ENCODE data around the gene UNC13D.

The UNC13D gene

DNA sequence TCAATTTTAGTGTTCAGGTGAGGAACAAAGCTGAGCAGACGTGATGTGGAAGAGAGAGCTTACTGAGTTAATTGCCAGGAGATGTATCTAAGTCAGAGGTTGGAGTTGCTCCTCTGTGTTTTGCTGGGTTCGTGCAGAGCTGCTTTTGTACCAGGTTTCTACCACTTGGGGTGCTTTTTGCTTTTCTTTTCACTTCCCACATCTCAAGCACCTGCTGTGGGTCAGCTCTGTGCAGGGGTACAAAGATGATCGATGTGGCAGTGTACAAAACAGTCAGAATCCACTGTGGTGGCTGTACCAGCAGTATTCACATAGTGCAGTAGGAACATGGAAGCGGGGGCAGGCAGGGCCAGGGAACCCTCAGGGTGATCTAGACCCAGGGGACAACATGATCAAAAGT, 44.8 kb downstream of the UNC13D start:
- no peak for DNase-seq (ENCODE audit: low spot score)

DNA sequence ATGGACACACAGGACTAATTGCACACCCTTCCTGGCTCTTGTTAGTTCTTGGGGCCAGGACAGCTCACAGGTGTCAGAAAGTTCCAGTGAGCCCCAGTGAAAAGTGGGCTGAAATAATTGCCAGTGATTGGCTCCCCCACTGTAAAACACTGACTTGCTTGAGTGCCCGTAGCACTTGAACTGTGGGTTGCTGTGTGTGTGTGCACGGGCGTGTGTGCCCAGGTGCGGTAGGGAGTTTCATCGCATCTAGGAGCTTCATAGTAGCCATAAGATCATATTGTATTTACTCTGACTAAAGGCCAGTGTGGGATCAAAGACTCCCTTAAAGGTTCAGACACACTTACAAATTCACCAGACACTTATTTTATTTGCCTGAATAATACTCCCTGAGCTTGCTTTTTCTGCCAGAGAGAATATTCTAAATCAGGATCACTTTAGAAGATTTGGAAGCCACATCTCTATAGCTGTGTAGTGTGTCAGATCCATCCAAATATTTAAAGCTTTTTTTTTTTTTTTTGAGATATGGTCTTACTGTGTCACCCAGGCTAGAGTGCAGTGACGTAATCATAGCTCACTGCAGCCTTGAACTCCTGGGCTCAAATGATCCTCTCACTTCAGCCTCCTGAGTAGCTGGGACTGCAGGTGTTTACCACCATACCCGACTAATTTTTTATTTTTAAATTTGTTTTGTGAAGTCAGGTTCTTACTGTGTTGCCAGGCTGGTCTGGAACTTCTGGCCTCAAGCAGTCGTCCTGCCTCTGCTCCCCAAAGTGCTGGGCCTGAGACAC, 48.2 kb downstream of the UNC13D start:
- no peak for DNase-seq (ENCODE audit: low spot score)

DNA sequence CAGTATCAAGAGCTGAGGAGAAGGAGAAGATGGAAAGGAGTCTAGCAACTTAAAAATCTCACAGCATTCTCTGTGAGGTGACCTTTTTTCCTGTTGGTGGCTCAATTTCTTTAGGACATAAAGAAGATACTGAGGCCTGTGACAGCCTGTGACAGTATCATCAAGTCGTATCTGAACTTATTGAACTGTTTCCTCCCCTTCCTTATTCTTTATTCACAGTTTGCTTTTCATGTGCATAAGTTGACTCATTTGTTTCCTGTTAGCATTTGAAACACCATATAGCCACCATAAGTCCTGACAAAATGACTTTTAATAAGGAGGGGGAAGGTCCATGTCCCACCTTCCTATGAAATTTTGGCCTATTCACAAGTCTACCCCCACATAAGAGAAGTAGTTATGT, 50.7 kb downstream of the UNC13D start:
- DNase-seq (ENCODE audit: low spot score), result no peak

DNA sequence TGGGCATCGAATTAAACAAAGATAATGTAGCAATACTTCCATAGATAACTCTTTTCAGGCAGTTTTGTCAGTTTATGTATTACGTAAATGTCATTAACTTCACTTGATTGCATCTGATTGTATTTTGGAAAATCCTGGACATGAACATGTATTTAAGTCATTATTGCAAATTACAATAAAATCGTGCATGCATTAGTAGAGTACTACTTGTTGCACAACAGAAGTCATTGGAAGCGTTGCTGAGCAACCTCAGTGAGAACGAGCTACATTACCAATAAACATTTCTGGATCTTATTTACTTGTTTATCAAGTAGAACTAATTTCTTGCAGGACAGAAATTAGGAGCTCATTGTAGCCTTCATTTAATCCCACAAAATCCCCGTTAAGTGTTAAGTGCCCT, 53.0 kb downstream of the UNC13D start:
- no peak for DNase-seq (ENCODE audit: low spot score)

DNA sequence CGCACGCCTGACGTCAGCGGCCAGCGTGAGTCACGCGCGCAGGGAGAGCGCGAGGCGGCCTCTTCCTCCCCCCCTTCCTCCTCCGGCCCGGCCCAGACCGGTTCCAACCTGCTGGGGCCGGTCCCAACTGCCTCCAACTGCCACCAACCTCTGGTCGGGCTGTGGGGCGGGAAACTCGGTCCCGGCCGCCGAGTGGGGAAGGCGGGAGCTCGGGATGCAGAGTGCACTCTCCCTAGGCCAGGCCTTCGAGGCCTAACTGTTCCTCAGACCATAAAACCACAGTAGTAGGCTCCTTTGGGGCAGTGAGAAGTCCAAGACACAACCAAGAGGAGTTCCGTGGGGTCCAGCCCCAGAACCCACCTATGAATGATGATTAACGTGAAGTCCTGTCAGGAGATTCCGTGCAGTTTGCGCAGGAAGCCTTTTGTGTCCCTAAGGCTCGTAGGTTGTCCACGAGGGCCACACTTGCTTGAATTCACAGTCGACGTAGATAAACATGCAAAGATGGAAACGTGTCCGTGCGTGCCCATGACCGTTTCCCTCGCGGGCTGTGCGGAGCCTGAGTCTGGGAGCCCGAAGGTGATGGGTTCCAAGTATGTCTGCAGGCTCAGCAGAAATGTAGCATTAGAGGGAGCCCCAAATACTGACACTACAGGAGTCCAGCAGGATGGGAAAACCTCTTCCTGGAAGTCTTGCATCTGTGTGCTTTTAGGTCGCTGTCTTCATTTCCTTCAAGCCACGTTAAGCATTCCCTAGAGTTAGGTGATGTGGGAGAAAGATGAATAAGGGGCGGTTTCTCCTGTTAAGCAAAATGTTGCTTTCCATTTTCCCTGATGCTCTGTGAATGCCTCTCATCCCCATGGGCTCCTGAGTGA, 59.0 kb downstream of the UNC13D start:
- no peak for DNase-seq (ENCODE audit: low spot score)

DNA sequence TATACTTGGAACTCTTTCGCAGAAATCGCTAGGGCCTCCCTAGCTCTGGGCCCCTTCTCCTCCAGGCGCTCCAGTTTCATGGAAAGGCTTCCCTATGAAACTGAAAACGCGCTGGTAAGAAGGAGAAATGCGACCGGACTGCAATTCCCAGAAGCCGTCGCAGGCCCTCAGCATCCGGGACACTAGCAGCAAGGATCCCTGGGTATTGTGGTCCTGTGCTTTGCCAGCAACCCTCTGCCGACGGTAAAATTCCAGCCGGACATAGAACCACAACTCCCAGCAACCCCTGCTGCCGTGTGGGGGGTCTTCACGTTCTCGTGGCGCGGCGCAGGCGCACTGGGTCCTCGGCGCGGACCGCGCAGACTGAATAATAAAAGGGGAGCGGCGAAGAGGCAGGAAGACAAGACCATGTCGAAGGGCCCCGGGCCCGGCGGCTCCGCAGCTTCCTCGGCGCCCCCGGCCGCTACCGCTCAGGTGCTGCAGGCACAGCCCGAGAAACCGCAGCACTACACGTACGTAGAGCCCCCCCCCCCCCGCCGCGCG, 59.7 kb downstream of the UNC13D start, which contains the start of gene UNK:
Gene UNK (plus strand): TSS at position 334 of the 543 bp plus-strand sequence. CDS start 75 bp downstream, at position 409.
- DNase-seq (ENCODE audit: low spot score), result peak; percentile 99

DNA sequence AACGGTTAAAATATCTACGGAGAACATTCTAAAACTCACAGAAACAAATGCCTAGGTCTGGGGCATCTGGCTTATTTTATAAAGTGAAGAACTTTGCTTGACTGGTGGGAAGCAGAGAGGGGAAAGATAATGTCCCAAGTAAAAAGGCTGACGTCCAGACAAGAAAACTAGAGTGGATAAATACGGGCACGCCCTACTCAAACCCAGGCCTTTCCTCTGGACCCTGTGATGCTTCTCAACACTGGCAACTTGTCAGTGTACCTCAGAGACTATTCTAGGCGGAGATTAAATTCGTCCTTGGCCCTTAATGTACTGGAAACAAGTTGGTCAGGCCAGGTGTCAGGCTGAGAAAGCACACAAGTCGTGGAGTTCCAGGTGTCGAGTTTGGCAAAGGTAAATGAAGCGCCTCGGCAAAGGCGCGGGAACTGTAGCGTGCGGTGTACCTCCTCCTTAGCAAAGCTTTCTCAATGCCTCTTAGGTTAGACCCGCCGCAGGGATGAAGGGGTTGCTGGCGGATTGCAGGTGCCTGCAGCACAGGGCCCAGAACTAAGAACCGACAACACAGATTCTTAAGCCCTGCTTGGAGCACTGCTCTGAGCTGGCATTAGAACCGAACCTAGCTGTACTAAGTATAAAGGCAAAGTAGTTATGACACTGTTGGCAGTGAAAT, 60.3 kb downstream of the UNC13D start:
- no peak for DNase-seq (ENCODE audit: low spot score)

DNA sequence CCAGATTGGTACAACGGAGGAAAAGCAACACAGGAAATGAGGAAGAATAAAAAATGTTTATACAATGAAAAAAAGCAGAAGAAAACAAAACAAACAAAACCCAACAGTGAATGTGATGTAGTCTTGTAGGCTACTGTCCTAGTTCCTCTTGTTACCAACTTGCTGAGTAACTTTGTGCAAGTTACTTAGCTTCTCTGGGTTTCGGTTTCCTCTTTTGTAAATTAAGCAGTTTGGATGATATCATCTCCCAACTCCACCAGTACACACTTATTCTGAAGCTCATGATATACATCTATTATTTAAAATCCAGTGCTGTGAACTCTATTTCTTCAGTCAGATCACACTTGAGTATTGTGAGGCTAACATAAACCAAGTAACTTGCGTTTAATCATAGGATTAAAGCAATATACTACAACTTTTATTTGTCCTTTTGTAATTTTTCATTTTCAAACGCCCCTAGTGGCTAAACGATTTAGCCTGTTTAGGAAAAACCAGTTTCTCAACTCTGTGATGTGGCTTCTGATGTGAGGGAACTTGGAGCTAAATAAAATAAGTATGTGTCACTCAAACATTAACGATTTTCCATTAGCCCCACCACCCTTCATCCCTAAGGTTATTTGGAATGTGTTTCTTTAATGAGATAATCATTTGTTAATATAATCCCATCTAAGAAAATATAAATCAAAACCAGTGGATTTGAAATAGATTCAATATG, 61.0 kb downstream of the UNC13D start:
- peak; percentile 80 for DNase-seq (ENCODE audit: low spot score)

DNA sequence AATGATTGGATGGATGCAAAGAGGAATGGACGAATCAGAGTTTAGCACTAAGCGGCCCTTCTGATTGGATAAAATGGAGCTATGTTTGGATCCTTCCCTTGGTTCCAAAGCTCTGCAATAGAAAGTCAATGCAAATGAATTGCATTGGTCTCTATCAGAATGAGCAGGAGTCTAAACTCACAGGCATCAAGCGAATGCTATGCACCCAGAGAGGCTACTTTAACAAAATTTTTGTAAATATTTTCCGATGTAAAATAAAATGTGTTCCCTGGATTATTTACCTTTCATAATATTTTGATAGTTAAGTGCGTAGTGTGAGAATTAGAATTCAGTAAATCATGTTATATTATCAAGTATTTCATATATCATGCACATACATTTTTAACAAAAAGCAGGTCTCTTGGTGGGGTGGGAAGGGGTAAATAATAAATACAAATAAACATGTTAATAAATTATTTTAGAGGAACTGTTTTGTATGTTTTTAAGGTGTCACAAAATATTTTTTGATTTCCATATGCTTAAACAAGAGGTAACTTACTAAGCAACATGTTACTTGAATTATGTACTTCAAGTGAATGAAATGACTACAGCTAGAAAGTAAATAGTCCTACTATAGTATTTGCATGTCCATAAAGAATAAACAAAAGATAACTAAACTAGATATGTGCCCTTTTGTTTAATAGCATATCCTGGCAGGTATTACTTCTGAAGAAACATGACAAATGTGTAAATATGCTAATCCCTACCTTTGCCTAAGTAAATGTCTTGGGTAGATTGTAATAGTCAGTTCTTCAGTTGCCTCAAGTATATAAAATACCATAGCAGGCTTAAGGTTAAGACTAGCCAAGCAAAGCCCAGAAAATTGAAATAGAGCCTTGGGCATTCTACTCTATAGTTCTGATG, 64.0 kb downstream of the UNC13D start:
- DNase-seq (ENCODE audit: low spot score), result no peak

DNA sequence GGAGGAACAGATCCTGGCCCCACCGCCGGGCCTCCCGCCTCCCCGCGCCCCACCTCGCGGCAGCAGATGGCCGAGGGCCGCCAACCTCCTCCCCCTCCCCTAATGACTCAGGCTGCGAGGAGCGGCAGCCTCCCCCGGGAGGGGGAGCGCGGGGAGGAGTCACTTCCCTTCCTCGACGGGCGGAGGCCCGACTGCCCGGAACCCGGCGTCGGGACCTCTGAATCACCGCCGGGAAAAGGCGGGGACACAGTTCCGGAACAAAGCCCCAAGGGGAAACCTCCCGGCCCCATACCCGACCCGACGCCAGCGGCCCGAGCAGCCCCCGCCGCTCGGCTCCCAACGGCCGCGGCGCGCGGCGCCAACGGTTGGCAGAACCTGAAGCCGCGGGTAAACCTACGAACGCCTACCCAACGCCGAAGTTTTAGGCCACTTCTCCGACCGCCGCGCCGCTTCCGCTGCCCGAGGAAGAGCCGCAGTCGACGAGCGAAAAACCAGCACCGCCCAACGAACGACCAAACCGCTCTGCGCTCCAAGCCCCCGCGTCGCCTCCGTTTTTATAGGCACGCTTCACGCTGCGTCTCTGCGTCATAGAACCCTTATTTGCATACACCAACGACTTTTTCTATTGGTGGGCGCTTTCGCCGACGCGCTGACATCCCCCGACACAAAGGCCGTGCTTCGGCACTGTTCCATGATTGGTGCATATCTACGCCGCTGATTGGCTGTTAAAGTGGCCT, 64.8 kb downstream of the UNC13D start:
- peak; percentile 100 for DNase-seq (ENCODE audit: low spot score)

DNA sequence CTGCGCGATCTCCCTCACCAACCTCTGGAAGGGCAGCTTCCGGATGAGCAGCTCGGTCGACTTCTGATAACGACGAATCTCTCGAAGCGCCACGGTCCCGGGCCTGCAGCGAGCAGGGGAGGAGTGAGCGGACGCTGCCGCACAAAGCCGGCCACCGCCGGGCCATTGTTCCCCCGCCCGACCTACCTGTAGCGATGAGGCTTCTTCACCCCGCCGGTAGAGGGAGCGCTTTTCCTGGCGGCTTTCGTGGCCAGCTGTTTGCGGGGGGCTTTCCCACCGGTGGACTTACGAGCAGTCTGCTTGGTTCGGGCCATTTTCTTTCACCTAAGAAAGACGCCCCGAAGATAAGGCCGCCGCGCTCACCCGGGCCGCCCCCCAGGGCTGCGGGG, 65.3 kb downstream of the UNC13D start:
- DNase-seq (ENCODE audit: low spot score), result peak; percentile 90

DNA sequence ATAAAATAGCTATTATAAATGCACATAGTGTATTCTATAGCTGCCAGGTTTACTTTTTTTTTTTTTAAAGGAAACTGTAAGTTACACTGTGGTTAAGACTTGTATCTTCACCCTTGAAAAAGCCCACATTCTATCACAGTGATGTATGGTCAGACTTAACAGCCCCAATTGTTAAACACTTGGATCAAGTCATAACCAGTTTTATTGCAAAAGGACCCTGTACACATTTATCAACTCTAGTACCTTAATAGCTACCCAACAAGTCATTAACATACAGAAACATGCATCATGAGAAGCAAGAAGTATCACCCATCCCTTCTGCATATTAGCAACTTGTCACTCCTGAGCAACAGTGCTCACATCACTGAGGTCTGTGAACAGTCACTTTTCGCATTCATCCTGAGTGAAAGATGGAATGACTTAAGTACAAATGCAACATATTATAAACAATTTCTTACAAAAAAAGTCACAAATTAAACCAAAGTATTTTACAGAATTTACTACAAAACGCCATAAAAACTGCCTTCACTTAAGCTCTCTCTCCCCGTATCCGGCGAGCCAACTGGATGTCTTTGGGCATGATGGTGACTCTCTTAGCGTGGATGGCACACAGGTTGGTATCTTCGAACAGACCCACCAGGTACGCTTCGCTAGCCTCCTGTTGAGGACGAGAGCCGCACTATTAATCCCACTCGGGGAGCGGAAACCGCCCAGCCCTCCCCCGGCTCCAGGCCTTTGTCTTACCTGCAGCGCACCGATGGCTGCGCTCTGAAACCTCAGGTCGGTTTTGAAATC, 65.9 kb downstream of the UNC13D start:
- peak; percentile 50 for DNase-seq (ENCODE audit: low spot score)

DNA sequence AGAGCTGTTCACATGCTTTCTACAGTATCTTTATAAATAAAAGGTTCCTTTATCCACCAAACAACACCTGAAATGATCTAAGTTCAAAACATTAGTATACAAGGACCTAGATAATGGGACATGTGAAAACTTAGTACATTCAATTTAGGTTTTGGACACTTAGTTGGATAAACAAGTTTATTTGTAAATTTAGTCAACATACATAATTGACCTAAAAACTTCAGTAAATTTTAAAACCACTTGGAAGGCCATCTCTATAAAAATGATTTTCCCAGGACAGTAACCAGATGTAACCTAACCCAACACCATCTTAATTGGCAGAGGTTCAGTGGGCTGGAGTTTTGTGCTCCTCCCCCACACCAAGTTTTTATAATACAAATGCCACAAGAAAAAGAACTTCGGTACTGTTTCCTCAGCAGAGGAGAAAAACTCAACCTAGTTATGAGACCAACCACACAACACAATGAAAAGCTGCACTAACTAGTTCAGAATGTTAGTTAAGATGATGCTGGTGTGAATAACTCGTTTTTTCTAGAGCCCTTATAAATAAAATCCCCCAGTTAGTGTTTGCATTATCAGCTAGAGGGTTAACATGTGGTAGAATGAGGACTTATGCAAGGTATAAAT, 66.8 kb downstream of the UNC13D start:
- peak; percentile 28 for DNase-seq (ENCODE audit: low spot score)

Measured in hematopoietic multipotent progenitor cell treated with erythropoietin and hydrocortisone succinate and interleukin-3 and kit ligand, for 17 days (in vitro differentiated cells).